ENCODE results near the gene ESF1. TPM values are rescaled to one million over a fixed set of nuclear protein-coding genes. Genes with fewer than 3 reads are reported as not detected.

The ESF1 gene
- total RNA-seq, 1 donor from 2014 or later = 12.9 TPM

GRCh38 chr20:13799040-13799439 lies 14.3 kb upstream of the ESF1 start:
- H3K36me3 ChIP-seq (ENCODE audit: control insufficient read depth, insufficient read depth, low read length) = no peaks in the 10 kb centered on the region
- DNase-seq (ENCODE audit: low read depth) = no peak
- TF ChIP-seq, protein P1, sequence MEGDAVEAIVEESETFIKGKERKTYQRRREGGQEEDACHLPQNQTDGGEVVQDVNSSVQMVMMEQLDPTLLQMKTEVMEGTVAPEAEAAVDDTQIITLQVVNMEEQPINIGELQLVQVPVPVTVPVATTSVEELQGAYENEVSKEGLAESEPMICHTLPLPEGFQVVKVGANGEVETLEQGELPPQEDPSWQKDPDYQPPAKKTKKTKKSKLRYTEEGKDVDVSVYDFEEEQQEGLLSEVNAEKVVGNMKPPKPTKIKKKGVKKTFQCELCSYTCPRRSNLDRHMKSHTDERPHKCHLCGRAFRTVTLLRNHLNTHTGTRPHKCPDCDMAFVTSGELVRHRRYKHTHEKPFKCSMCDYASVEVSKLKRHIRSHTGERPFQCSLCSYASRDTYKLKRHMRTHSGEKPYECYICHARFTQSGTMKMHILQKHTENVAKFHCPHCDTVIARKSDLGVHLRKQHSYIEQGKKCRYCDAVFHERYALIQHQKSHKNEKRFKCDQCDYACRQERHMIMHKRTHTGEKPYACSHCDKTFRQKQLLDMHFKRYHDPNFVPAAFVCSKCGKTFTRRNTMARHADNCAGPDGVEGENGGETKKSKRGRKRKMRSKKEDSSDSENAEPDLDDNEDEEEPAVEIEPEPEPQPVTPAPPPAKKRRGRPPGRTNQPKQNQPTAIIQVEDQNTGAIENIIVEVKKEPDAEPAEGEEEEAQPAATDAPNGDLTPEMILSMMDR (IDR thresholded peaks at IDR 0.05; ENCODE audit: insufficient read depth, low read length, poor library complexity, severe bottlenecking) = no peak
- H3K4me3 ChIP-seq (ENCODE audit: low read depth, low read length) = no peak overlapping the region
- no peaks in the 10 kb centered on the region for H3K27me3 ChIP-seq (ENCODE audit: control insufficient read depth, insufficient read depth, low read length)

GRCh38 chr20:13794667-13795066 lies 9.9 kb upstream of the ESF1 start:
- no peaks in the 10 kb centered on the region for H3K36me3 ChIP-seq (ENCODE audit: control insufficient read depth, insufficient read depth, low read length)
- H3K27me3 ChIP-seq (ENCODE audit: control insufficient read depth, insufficient read depth, low read length) = no peaks in the 10 kb centered on the region

DNA sequence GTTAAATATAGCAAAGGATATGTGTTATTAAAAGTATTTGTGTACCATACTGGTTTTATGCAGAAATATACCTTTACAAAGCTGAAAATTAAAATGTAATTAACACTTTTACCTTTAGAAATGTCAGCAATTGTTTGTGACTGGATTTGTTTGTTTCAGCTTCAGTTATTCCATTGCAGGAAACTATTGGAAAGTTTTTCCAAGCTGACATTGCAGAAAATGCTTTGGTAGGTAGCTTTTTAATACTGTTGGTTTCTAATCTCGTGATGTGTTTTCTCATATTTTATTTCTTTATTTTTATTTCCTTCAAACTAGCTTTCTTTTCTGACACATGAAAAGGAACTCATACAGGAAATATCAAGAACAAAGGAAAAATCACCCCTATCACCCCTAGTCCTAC lies 8.3 kb upstream of the ESF1 start:
- no peak overlapping the region for H3K4me3 ChIP-seq (ENCODE audit: low read depth, low read length)
- TF ChIP-seq, protein P1 (IDR thresholded peaks at IDR 0.05; ENCODE audit: insufficient read depth, low read length, poor library complexity, severe bottlenecking) = no peak
- no peaks in the 10 kb centered on the region for H3K36me3 ChIP-seq (ENCODE audit: control insufficient read depth, insufficient read depth, low read length)
- H3K27me3 ChIP-seq (ENCODE audit: control insufficient read depth, insufficient read depth, low read length) = no peaks in the 10 kb centered on the region
- DNase-seq (ENCODE audit: low read depth) = no peak

More at GRCh38 chr20:13794667-13795066, 9.9 kb upstream of the ESF1 start:
- no peak for DNase-seq (ENCODE audit: low read depth)
- TF ChIP-seq, protein P1 (IDR thresholded peaks at IDR 0.05; ENCODE audit: insufficient read depth, low read length, poor library complexity, severe bottlenecking) = no peak
- no peak overlapping the region for H3K4me3 ChIP-seq (ENCODE audit: low read depth, low read length)

GRCh38 chr20:13791540-13792459 lies 7.1 kb upstream of the ESF1 start:
- Histone ChIP-seq H3K36me3 (ENCODE audit: control insufficient read depth, insufficient read depth, low read length) (no peaks in the 10 kb centered on the region), H3K27me3 (ENCODE audit: control insufficient read depth, insufficient read depth, low read length) (no peaks in the 10 kb centered on the region), H3K4me3 (ENCODE audit: low read depth, low read length) (no peak overlapping the region)
- TF ChIP-seq, protein P1 (IDR thresholded peaks at IDR 0.05; ENCODE audit: insufficient read depth, low read length, poor library complexity, severe bottlenecking) = no peak
- DNase-seq (ENCODE audit: low read depth) = no peak

- H3K27me3 ChIP-seq (ENCODE audit: control insufficient read depth, insufficient read depth, low read length) = no peaks in the 10 kb centered on the region
- no peaks in the 10 kb centered on the region for H3K36me3 ChIP-seq (ENCODE audit: control insufficient read depth, insufficient read depth, low read length)
- no peak overlapping the region for H3K4me3 ChIP-seq (ENCODE audit: low read depth, low read length)
- DNase-seq (ENCODE audit: low read depth) = no peak
- TF ChIP-seq, protein P1 (IDR thresholded peaks at IDR 0.05; ENCODE audit: insufficient read depth, low read length, poor library complexity, severe bottlenecking) = no peak
Measured at GRCh38 chr20:13790708-13791107, 6.0 kb upstream of the ESF1 start.
